Activated CD4-positive, alpha-beta T cell treated with anti-CD3 and anti-CD28 coated beads, Interleukin-2, amount 50 U/mL, for 48 hours (primary cell): ENCODE results near the gene SHROOM3.
"Not testable (repeated sequence)": the region's sequence is repeated elsewhere in the genome, so short reads cannot be mapped to it uniquely, and the experiment has no call there.

ENCODE experiments used
- DNase-seq, 2 experiments: peaks; one replicate each; pipeline ENCODE4 v3.0.0-alpha.2; 2020

The SHROOM3 gene

GRCh38 chr4:76600447-76600846 lies 165.4 kb downstream of the SHROOM3 start:
- no peak for DNase-seq

GRCh38 chr4:76601791-76602190 lies 166.8 kb downstream of the SHROOM3 start:
- no peak for DNase-seq

GRCh38 chr4:76605099-76605563 lies 170.1 kb downstream of the SHROOM3 start:
- DNase-seq: no peak

GRCh38 chr4:76606645-76607265 lies 171.7 kb downstream of the SHROOM3 start:
- no peak for DNase-seq

GRCh38 chr4:76607266-76607799 lies 172.3 kb downstream of the SHROOM3 start:
- DNase-seq: no peak

GRCh38 chr4:76607846-76608245 lies 172.8 kb downstream of the SHROOM3 start:
- DNase-seq: no peak

- not testable (repeated sequence) for DNase-seq
Observed at GRCh38 chr4:76608549-76608948, 173.5 kb downstream of the SHROOM3 start.

GRCh38 chr4:76610751-76611547 lies 175.9 kb downstream of the SHROOM3 start:
- no peak for DNase-seq

GRCh38 chr4:76611616-76612207 lies 176.7 kb downstream of the SHROOM3 start:
- no peak for DNase-seq

- DNase-seq: no peak
Observed at GRCh38 chr4:76614589-76614988, 179.6 kb downstream of the SHROOM3 start.

GRCh38 chr4:76615999-76616398 lies 181.0 kb downstream of the SHROOM3 start:
- DNase-seq: no peak

GRCh38 chr4:76616526-76616925 lies 181.5 kb downstream of the SHROOM3 start:
- no peak for DNase-seq

GRCh38 chr4:76620723-76621468 lies 185.9 kb downstream of the SHROOM3 start:
- DNase-seq: no peak

GRCh38 chr4:76622126-76622525 lies 187.1 kb downstream of the SHROOM3 start:
- no peak for DNase-seq

- DNase-seq: no peak
Observed at GRCh38 chr4:76622717-76623116, 187.7 kb downstream of the SHROOM3 start.

GRCh38 chr4:76623217-76624045 lies 188.4 kb downstream of the SHROOM3 start:
- DNase-seq: no peak

- DNase-seq: peak in 1 of 2 experiments; percentile 9
Observed at GRCh38 chr4:76624241-76624681, 189.2 kb downstream of the SHROOM3 start.

- no peak for DNase-seq
Observed at GRCh38 chr4:76624931-76625715, 190.1 kb downstream of the SHROOM3 start.

GRCh38 chr4:76626686-76627465 lies 191.8 kb downstream of the SHROOM3 start:
- no peak for DNase-seq

- no peak for DNase-seq
Observed at GRCh38 chr4:76628251-76628650, 193.2 kb downstream of the SHROOM3 start.
